NCI-H526 (cell line): ENCODE measurements around the gene CTTNBP2.

Experiments used
- DNase-seq, 2 experiments: peaks; one replicate each; lab custom pipeline; 2025; lab: John Stamatoyannopoulos, UW

The CTTNBP2 gene

DNA sequence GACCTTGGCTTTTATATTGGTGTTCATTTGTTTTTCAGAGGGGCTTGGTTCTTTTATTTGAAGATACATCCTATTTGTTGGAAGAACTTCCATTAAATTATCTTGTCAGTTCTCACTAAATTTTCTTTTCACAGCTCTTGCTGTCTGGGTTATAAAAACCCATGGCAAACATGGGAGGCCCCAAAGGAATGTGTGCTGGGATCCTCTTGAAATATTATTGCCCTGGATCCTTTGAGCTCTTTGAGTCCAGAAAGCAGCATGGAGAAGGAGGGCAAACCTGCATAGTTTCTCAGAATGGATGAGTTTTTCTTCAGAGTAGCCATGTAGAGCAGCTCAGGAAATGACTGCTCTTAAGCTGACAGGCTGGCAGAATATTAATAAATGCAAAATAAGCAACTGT, 187.4 kb downstream of the CTTNBP2 start:
- no peak for DNase-seq

DNA sequence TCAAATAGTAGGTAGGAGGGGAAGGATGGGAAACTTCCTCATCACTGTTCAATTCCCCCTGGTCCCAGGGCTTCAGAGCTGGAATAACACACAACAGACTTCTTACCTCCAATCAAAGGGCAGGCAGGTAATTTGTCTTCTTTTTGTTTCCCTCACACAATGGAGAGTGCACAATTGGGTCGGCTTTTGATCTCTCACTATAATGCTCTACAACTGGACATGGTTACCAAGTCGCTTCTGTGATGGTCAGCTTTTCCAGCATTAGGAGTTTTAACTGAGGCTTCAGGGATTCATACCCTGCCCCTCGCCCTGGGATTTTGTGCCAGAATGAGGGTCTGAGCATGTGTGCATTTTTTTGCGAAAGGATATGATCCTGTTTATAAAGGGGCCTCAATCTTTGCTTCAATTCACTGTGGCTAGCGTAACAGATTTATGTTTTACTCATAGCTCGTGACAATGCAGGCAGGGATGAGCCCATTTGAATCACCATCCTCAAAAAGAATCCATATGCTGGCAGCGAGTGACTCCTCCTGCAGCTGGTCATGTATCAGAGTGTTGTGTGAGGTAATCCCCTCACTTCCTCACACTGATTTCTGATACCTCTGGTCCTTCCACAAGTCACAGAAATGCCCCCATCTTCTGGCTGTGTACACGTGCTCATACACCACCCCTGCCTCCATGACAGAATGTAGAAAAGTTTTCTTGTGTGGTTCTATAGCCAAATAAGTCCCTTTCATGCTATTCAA, 189.6 kb downstream of the CTTNBP2 start:
- DNase-seq, result no peak

DNA sequence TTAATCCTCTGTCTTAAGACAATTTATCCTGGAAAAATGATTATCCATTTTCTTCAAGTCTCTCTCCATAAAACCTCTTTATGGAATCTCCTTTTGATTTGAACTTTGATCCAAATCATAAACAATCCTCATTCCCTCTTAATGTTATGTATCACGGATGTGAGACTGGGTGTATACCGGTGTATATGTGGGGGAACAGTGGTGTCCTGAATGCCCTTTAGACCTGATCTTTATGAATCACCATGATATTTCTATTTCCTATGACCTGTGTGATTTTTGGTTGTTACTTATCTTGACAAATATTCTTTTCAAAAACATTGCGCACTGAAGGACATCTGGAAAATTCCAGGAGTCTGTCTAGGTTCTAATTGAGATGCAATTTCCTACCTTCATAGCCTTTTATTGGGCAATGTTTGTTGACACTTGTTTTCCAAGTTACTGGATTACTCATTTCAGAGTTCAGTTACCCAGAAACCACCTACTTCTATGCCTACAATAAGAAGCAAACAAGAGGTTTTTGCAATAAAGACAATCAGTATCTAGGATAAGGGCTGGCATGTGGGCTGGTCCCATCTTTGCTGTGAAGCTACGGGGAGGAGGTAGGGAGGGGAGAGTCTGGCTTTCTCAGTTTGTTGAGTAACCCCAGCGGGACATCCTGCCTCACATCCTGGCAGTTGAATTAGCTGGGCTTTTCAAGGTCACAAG, 190.4 kb downstream of the CTTNBP2 start:
- DNase-seq, result no peak

DNA sequence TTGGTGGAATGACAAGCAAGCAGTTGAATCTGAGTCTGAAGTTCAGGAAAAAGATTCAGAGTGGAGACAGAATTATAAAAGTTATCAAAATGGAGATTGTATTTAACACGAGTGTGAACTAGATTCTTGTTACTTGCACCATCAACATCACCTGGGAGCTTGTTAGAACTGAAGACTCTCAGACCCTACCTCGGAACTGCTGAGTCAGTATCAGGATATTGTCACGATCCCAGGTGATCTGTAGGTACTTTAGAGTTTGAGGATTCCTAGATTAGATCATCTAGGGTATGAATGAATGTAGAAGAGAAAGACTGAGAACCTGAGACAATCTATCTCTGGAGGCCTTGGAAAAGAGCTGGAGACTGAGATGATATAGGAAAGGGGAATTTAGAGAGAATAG, 194.1 kb downstream of the CTTNBP2 start:
- DNase-seq, result no peak

DNA sequence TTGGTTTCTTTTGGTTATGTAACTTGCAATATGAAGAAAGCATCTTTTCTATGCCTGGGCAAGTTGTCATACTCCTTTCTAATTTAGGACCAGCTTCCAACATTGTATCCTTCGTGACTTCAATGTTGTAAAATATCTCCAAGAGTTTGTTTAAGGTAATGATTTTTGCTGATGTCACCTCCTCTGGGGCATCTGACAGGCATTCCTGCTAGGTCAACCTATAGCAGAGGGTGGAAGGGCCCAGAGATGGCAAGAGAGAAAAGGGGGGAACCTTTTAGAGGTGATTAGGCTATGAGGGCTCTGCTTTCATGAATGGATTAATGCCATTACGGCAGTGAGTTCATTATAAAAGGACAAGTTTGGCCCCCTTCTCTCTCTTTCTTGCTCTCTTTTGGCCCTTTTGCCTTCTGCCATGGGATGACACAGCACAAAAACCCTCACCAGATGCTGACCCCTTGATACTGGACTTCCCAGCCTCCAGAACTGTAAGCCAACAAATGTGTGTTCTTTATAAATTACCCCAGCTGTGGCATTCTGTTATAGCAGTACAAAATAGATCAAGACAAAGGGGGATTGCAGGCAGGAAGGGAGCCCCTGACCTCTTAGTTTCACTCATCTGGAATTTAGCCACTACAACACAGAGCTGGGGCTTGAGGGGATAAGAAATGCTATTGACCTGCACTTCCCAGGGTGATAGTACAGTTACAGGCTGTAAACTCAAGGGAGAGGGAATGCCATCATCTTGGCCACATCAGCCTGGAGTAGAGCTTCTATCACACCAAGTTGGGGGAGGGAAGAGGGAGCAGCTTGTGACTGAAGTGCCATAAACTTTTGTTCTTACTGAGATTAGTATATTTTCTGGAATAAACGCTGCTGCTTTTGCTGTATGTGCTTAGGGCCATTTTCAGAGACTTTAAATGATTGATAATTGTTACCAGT, 197.5 kb downstream of the CTTNBP2 start:
- DNase-seq, result no peak

DNA sequence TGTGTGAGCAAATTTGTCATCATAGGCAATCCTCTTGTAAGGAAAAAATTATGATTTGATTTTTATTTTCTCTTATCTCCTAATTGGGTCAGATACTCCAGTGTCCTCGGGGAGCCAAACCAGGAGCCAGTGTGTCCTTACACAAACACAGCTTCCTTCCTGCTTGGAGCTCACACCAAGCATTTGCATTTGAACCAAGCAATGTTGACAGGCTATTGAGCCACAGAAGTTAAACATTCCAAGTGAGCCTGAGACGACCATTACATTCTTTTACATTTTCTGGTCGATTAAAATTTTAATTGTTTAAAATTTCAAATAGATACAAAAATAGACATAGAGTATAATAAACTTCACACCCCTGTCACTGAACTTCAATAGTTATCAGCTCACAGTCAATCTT, 198.6 kb downstream of the CTTNBP2 start:
- DNase-seq, result peak in 1 of 2 experiments; percentile 6

DNA sequence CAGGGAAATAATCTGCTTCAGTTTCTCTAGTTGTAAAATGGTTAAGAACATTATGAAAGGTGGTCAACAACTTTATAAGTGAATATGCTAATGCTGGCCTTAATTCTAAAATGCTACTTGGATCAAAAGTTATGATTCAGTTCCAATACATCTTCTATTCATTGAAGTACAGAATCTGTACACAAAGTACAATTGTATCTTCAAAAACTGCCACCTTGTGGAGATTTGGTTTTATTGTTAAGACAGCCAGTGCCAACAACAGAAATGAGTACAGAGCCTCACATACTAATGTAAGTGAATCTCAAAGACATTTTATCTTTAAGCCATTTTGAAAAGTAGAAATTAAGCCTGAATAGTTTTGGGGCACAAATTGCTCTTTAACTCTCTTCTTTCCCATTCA, 199.4 kb downstream of the CTTNBP2 start:
- peak; percentile 27 to 49 for DNase-seq

DNA sequence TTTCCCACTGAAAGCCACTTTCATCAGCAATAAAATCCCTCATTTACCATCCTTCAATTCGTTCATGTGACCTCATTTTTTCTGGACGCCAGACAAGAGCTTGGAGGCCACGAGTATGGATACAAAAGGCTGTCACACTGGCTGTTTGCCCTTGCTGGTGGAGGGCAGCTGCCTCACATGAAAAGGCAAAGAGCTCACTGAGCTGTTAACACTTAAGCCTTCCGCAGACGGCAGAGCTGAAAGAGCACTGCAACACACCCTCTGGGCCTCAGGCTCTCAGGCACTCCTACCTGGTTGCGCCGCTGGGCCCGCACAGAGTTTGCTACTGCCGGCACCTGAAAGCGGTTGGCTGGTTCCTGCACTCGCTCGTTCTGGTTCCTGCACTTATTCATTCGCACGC, 199.9 kb downstream of the CTTNBP2 start:
- DNase-seq, result no peak

DNA sequence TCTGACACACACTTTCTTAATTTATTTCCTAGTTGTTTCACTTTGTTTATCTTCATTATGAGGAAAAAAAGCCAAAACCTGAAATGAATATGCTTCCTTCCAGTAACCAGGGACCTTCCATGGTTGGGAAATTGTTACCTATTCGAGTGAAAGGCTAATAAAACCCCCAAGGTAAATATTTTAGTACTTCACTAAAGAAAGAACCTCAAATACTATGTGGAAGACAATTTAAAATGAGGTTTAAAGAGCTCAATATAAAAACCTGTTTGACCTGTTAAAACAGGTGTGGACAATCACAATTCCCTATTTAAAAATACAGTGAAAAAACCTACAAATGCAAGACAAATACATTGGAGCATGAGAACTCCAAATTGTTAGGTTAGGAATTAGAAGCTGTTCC, 200.8 kb downstream of the CTTNBP2 start:
- DNase-seq, result no peak

DNA sequence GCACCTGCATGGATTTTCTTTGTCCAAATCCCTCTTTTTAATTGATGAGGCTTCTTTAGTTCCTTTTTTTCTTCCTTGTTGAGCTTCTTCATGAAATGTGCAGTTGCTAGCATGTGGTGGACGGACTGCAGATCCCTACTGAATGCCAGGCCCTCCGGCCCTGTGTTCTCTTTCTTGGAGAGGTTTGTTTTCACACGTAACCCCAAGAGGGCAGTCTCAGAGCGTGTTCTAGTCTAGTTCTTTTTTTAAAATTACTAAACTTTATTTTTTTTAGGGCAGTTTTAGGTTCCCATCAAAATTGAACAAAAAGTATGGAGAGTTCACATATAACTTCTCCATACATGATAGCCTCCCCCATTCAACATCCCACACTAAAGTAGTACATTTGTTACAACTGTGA, 203.4 kb downstream of the CTTNBP2 start:
- no peak for DNase-seq

DNA sequence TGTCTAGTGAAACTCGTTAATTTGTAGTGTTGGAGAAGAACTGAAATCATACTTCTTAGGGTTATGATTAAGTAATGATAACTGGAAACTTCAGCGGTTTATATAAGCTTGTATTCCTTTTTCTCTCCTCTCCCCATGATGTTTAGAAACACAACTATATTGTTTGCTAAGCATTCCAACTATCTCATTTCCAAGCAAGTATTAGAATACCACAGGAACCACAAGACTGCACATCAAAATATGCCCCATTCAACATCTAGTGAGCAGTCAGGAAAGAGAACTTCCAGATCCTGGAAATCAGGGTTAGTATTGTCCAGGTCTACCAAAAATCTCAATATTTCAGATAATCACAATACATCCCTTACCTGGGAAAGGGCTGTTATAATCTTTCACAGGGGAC, 205.8 kb downstream of the CTTNBP2 start:
- no peak for DNase-seq

DNA sequence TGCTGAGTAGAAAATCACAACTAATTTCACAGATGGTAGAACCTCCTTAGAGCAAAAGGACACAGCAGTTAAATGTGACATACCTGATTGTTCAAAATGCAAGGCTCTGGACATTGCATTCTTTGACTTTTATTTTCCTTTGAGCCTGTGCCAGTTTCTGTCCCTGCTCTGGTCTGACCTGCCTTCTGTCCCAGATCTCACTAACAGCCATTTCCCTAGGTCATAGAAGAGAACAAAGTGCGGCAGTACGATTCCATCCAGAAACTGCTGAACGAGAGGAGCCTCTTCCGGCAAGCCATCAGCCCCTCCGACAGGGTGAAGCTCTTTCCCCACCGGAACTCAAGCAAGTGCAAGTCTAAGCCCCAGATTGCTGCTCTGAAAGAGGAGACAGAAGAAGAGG, 206.6 kb downstream of the CTTNBP2 start:
- DNase-seq, result no peak

DNA sequence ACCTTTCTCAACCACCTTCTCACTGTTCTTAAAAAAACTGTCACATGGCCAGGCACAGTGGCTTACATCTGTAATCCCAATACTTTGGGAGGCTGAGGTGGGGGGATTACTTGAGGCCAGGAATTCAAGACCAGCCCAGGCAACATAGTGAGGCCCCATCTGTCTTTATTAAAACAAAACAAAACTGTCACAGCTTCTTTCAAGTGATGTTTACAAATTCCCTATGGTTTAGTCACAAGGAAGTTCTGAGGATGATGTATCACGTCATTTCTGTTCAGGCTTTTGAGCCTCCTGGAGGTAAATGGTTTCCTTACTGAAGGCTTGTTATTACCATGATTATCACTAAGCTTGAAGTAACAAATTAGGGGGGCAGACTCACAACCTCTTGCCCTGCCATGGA, 207.2 kb downstream of the CTTNBP2 start:
- DNase-seq, result no peak

DNA sequence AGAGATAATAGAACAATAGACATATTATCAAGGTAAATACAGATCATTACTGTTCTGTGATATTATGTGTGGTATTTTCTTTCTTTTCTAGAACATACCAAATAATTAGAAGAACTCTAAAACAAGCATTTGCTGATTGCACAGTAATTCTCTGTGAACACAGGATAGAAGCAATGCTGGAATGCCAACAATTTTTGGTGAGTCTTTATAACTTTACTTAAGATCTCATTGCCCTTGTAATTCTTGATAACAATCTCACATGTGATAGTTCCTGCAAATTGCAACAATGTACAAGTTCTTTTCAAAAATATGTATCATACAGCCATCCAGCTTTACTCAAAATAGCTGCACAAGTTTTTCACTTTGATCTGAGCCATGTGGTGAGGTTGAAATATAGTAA, 207.9 kb downstream of the CTTNBP2 start:
- DNase-seq, result no peak

DNA sequence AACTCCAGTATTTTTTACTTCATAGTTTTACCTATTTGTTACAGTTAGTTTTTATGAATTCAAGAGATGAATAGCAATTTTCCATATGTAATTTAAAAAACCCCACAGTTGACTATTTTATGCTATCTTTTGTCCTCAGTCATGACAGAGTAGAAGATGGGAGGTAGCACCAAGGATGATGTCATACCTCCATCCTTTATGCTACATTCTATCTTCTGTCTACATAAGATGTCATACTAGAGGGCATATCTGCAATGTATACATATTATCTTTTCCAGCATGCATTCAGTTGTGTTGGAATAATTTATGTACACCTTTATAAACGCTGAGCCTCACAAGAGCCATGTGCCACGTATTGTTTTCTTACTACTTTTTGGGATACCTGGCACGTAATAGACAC, 209.2 kb downstream of the CTTNBP2 start:
- no peak for DNase-seq

DNA sequence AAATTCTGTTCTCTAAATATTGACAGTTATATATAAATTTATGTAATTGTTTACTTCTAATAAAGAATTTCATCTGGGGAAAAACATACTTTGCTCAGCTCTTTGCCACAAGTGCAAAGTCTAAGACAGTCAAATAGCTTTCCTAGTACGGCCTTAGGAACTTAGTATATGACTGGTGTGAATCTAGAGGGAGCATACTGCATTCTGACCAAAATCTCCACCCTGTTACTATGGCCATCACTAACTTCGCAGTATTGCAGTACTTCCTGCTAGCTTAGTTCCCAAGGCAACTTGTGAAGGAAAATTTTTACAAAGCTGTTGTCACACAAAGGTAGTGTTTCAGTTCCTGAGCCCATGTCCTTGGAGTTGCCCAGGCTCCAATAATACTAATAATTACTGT, 211.9 kb downstream of the CTTNBP2 start:
- no peak for DNase-seq
